ENCODE data around the gene SMAD1.

The SMAD1 gene

DNA sequence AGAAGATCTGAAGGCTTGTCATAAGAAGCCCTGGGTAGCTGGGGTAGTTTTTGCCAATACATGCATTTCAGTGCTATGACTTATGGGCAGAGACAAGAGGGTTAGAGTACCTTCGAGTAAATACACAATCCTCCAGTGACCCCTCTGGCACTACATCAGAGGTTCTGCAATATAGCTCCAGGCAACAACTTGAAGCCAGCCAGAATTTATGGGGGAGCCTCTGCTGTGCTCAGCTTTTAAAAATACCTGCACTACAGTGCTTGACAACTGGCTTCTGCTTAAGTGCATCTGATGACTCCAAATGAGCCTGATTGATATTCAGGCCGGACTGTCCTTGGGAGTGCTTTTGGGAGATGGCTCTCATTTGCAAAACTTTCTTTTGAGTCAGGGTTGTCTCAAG is 44.9 kb upstream of the SMAD1 start:
- H2AFZ ChIP-seq (ENCODE audit: low read depth) = no peak overlapping the region
- H4K20me1 ChIP-seq (ENCODE audit: insufficient read depth) = no peaks in the 10 kb centered on the region
- H3K27ac ChIP-seq = no peak overlapping the region
- H3K79me2 ChIP-seq (ENCODE audit: insufficient read depth, low read depth) = no peaks in the 10 kb centered on the region
- no peak overlapping the region for H3K4me3 ChIP-seq (IDR thresholded peaks at IDR 0.05; ENCODE audit: insufficient read depth, low read depth, low read length)
- H3K9ac ChIP-seq = no peak overlapping the region
- TF ChIP-seq, protein P1, sequence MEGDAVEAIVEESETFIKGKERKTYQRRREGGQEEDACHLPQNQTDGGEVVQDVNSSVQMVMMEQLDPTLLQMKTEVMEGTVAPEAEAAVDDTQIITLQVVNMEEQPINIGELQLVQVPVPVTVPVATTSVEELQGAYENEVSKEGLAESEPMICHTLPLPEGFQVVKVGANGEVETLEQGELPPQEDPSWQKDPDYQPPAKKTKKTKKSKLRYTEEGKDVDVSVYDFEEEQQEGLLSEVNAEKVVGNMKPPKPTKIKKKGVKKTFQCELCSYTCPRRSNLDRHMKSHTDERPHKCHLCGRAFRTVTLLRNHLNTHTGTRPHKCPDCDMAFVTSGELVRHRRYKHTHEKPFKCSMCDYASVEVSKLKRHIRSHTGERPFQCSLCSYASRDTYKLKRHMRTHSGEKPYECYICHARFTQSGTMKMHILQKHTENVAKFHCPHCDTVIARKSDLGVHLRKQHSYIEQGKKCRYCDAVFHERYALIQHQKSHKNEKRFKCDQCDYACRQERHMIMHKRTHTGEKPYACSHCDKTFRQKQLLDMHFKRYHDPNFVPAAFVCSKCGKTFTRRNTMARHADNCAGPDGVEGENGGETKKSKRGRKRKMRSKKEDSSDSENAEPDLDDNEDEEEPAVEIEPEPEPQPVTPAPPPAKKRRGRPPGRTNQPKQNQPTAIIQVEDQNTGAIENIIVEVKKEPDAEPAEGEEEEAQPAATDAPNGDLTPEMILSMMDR (conservative IDR thresholded peaks at IDR 0.05; ENCODE audit: low read depth, low read length) = no peak
- H3K4me2 ChIP-seq = no peak overlapping the region
- H3K36me3 ChIP-seq (ENCODE audit: insufficient read depth) = no peaks in the 10 kb centered on the region
- no peaks in the 10 kb centered on the region for H3K4me1 ChIP-seq (ENCODE audit: low read depth, poor library complexity, severe bottlenecking)
- H3K27me3 ChIP-seq (ENCODE audit: insufficient read depth, low read depth) = no peaks in the 10 kb centered on the region

DNA sequence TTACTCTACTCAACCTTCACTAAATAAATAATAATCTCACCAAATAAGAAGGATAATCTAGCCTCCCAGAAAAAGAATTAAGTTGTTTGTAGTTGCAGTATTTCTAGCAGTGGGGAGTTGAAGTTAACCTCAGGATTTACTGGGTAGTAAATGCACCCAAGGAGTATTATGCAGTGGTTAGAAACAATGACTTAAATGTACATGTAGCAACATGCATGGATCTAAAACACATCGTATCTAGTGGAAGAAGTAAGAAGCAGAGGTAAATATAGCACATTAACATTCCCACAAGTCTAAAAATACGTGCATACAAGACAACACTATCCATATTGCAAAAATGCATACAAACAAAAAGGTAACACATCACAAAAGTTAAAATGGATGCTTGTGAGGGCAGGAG is 44.2 kb upstream of the SMAD1 start:
- Histone ChIP-seq H3K4me3 (IDR thresholded peaks at IDR 0.05; ENCODE audit: insufficient read depth, low read depth, low read length) (no peak overlapping the region), H3K4me2 (no peak overlapping the region), H3K9ac (no peak overlapping the region), H3K36me3 (ENCODE audit: insufficient read depth) (no peaks in the 10 kb centered on the region), H3K4me1 (ENCODE audit: low read depth, poor library complexity, severe bottlenecking) (no peaks in the 10 kb centered on the region), H4K20me1 (ENCODE audit: insufficient read depth) (no peaks in the 10 kb centered on the region), H2AFZ (ENCODE audit: low read depth) (no peak overlapping the region), H3K79me2 (ENCODE audit: insufficient read depth, low read depth) (no peaks in the 10 kb centered on the region), H3K27ac (no peak overlapping the region), H3K27me3 (ENCODE audit: insufficient read depth, low read depth) (no peaks in the 10 kb centered on the region)
- TF ChIP-seq, protein P1 (conservative IDR thresholded peaks at IDR 0.05; ENCODE audit: low read depth, low read length) = no peak

DNA sequence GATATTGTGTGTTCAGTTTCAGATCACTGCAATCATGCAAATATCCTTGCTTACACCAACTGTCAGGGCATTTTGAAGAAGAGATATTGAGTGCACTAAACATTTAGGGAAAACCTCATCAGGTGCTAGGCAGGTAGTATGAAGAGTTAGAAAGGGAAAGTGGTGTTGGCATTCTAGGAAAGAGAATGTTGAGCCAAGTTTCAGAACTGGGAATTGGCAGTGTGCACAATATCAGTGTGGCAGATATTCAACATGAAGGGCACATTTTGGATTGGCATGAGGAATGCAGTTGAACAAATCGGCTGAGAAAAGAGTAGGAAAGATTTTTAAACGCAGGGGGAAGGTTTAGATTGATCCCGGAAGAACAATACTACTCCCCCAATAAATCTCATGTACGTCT is 43.4 kb upstream of the SMAD1 start:
- no peaks in the 10 kb centered on the region for H3K36me3 ChIP-seq (ENCODE audit: insufficient read depth)
- H3K27me3 ChIP-seq (ENCODE audit: insufficient read depth, low read depth) = no peaks in the 10 kb centered on the region
- no peaks in the 10 kb centered on the region for H3K4me1 ChIP-seq (ENCODE audit: low read depth, poor library complexity, severe bottlenecking)
- no peak overlapping the region for H3K27ac ChIP-seq
- no peak overlapping the region for H2AFZ ChIP-seq (ENCODE audit: low read depth)
- TF ChIP-seq, protein P1 (conservative IDR thresholded peaks at IDR 0.05; ENCODE audit: low read depth, low read length) = no peak
- no peaks in the 10 kb centered on the region for H3K79me2 ChIP-seq (ENCODE audit: insufficient read depth, low read depth)
- no peaks in the 10 kb centered on the region for H4K20me1 ChIP-seq (ENCODE audit: insufficient read depth)
- H3K4me3 ChIP-seq (IDR thresholded peaks at IDR 0.05; ENCODE audit: insufficient read depth, low read depth, low read length) = no peak overlapping the region
- H3K9ac ChIP-seq = no peak overlapping the region
- H3K4me2 ChIP-seq = no peak overlapping the region

DNA sequence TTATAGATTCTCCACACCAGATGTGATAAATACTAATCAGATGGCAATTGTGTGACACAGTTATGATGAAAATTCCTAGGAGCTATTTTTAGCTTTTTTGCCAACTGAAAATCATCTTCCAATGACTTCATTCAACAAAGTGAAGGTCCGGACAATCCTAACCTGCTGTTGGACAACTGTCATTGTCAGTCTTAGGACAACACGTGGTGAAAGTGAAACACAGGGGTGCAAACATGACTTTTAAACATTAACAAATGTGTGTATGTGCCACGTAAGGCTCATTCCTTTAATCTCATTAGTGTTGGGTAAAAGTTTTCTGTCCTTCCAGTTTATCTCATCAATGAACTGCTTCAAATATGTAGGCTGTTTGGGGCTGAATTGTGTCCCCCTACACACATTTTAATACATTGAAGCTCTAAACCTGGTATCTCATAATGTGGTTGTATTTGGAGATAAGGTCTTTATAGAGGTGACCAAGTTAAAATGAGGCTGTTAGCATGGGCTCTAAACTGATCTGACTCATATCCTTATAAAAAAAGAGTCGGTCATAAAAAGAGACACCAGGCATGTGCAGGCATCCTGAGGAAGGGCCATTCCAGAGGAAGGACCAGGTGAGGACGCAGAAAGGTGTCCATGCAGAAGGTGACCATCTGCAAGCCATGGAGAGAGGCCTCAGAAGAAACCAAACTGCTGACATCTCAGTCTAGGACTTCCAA is 41.2 kb upstream of the SMAD1 start:
- no peaks in the 10 kb centered on the region for H3K4me1 ChIP-seq (ENCODE audit: low read depth, poor library complexity, severe bottlenecking)
- H3K4me3 ChIP-seq (IDR thresholded peaks at IDR 0.05; ENCODE audit: insufficient read depth, low read depth, low read length) = no peak overlapping the region
- H3K27ac ChIP-seq = no peak overlapping the region
- TF ChIP-seq, protein P1 (conservative IDR thresholded peaks at IDR 0.05; ENCODE audit: low read depth, low read length) = no peak
- no peak overlapping the region for H3K9ac ChIP-seq
- H3K36me3 ChIP-seq (ENCODE audit: insufficient read depth) = no peaks in the 10 kb centered on the region
- no peaks in the 10 kb centered on the region for H3K27me3 ChIP-seq (ENCODE audit: insufficient read depth, low read depth)
- H3K79me2 ChIP-seq (ENCODE audit: insufficient read depth, low read depth) = no peaks in the 10 kb centered on the region
- H3K4me2 ChIP-seq = no peak overlapping the region
- H2AFZ ChIP-seq (ENCODE audit: low read depth) = no peak overlapping the region
- H4K20me1 ChIP-seq (ENCODE audit: insufficient read depth) = no peaks in the 10 kb centered on the region
